ENCODE measurements around the gene RGMA.

RGMA gene

GRCh38 chr15:92990031-92990430 lies 99.0 kb downstream of the RGMA start:
- WGBS, 2 donors (ENCODE audit: extremely low coverage in 2 of 2, insufficient read length in 2 of 2, insufficient replicate concordance in 1 of 2), result no CpG with 5 or more reads among the region's 2 CpGs

GRCh38 chr15:92989470-92989869 lies 99.5 kb downstream of the RGMA start:
- Histone ChIP-seq H3K14ac (ENCODE audit: low read length) (no peak overlapping the region), H3K4me2 (ENCODE audit: insufficient read depth, low read length, poor library complexity, severe bottlenecking) (no peak overlapping the region), H2BK5ac (ENCODE audit: low read length) (no peak overlapping the region), H3K27me3 (ENCODE audit: control insufficient read depth in 3 of 3, insufficient read depth in 3 of 3, low read depth in 1 of 3, low read length in 3 of 3) (no peaks in the 10 kb centered on the region), H2AFZ (ENCODE audit: low read length) (no peak overlapping the region), H2BK12ac (ENCODE audit: low read length) (no peak overlapping the region), H3K18ac (ENCODE audit: low read length) (no peak overlapping the region), H3K9ac (ENCODE audit: low read depth, low read length, poor library complexity) (no peak overlapping the region), H3K27ac (replicated peaks; ENCODE audit: low read length) (no peak overlapping the region), H4K91ac (ENCODE audit: low read depth, low read length, poor library complexity) (no peak overlapping the region), H2BK15ac (ENCODE audit: low read length) (no peak overlapping the region), H3K4ac (ENCODE audit: low read length) (no peak overlapping the region), H3K4me3 (ENCODE audit: low read length in 2 of 2) (no peak overlapping the region), H3K23ac (ENCODE audit: low read depth, low read length, poor library complexity) (no peak overlapping the region), H3K4me1 (ENCODE audit: control insufficient read depth in 2 of 2, insufficient read depth in 1 of 2, low read depth in 1 of 2, low read length in 2 of 2) (peaks cover 0 to 13% of the 10 kb centered on the region in 2 donors), H3K36me3 (replicated peaks in 1 of 2; ENCODE audit: control insufficient read depth in 2 of 2, insufficient read depth in 2 of 2, low read length in 2 of 2) (peaks cover 33 to 99% of the 10 kb centered on the region in 2 donors), H2BK120ac (ENCODE audit: low read depth, low read length) (no peak overlapping the region), H3K79me1 (ENCODE audit: low read depth, low read length) (peaks cover 2% of the 10 kb centered on the region), H3K9me3 (replicated peaks in 1 of 2; ENCODE audit: control insufficient read depth in 2 of 2, insufficient read depth in 1 of 2, low read depth in 1 of 2, low read length in 2 of 2) (no peaks in the 10 kb centered on the region), H2AK5ac (ENCODE audit: low read depth, low read length) (no peak overlapping the region), H4K8ac (ENCODE audit: low read depth, low read length) (no peak overlapping the region)
- WGBS, 2 donors (ENCODE audit: extremely low coverage in 2 of 2, insufficient read length in 2 of 2, insufficient replicate concordance in 1 of 2), result no CpG with 5 or more reads among the region's 2 CpGs
- no peak for DNase-seq (ENCODE audit: low spot score)

More at GRCh38 chr15:92990031-92990430, 99.0 kb downstream of the RGMA start:
- no peak overlapping the region for H3K4ac ChIP-seq (ENCODE audit: low read length)
- H3K27ac ChIP-seq (replicated peaks; ENCODE audit: low read length), result no peak overlapping the region
- H3K18ac ChIP-seq (ENCODE audit: low read length), result no peak overlapping the region
- no peak overlapping the region for H3K4me2 ChIP-seq (ENCODE audit: insufficient read depth, low read length, poor library complexity, severe bottlenecking)
- no peak overlapping the region for H2AK5ac ChIP-seq (ENCODE audit: low read depth, low read length)
- peaks cover 2% of the 10 kb centered on the region for H3K79me1 ChIP-seq (ENCODE audit: low read depth, low read length)
- no peak overlapping the region for H4K8ac ChIP-seq (ENCODE audit: low read depth, low read length)
- no peak overlapping the region for H2BK5ac ChIP-seq (ENCODE audit: low read length)
- H2BK12ac ChIP-seq (ENCODE audit: low read length), result no peak overlapping the region
- no peak overlapping the region for H3K14ac ChIP-seq (ENCODE audit: low read length)
- no peak overlapping the region for H2AFZ ChIP-seq (ENCODE audit: low read length)
- DNase-seq (ENCODE audit: low spot score), result no peak
- no peak overlapping the region for H3K23ac ChIP-seq (ENCODE audit: low read depth, low read length, poor library complexity)
- peaks cover 31 to 99% of the 10 kb centered on the region in 2 donors for H3K36me3 ChIP-seq (replicated peaks in 1 of 2; ENCODE audit: control insufficient read depth in 2 of 2, insufficient read depth in 2 of 2, low read length in 2 of 2)
- H2BK15ac ChIP-seq (ENCODE audit: low read length), result no peak overlapping the region
- no peak overlapping the region for H4K91ac ChIP-seq (ENCODE audit: low read depth, low read length, poor library complexity)
- H3K9ac ChIP-seq (ENCODE audit: low read depth, low read length, poor library complexity), result no peak overlapping the region
- no peaks in the 10 kb centered on the region for H3K27me3 ChIP-seq (ENCODE audit: control insufficient read depth in 3 of 3, insufficient read depth in 3 of 3, low read depth in 1 of 3, low read length in 3 of 3)
- no peak overlapping the region for H2BK120ac ChIP-seq (ENCODE audit: low read depth, low read length)
- H3K9me3 ChIP-seq (replicated peaks in 1 of 2; ENCODE audit: control insufficient read depth in 2 of 2, insufficient read depth in 1 of 2, low read depth in 1 of 2, low read length in 2 of 2), result no peaks in the 10 kb centered on the region
- H3K4me1 ChIP-seq (ENCODE audit: control insufficient read depth in 2 of 2, insufficient read depth in 1 of 2, low read depth in 1 of 2, low read length in 2 of 2), result peaks cover 0 to 13% of the 10 kb centered on the region in 2 donors
- no peak overlapping the region for H3K4me3 ChIP-seq (ENCODE audit: low read length in 2 of 2)
